HCT116 (cell line): ENCODE measurements around the gene SLC47A2. TPM values are rescaled to one million over a fixed set of nuclear protein-coding genes. Genes with fewer than 3 reads are reported as not detected.

Experiments used
- ATAC-seq: fragments of 200-7000 bp; cut with Tn5 transposase; 2 replicates; pipeline ENCODE4 v1.9.1; 2020; ENCODE audit warnings: mild to moderate bottlenecking, moderate library complexity
- BruUV-seq: library from RNA; stranded (reverse); fragments of 400-500 nt; replicated peaks from 2 replicates; lab custom pipeline; 2021; lab: Mats Ljungman, UMichigan
- CTCF ChIA-PET: fragments of 300-600 bp; sonication (Branson Sonifier 250); formaldehyde crosslinking; loops from one replicate; lab custom pipeline; 2021; ENCODE audit warnings: antibody characterized with exemption; lab: Charles Lee
- POLR2A ChIA-PET: fragments of 300-600, 350-600 bp; sonication (Branson Sonifier 250); formaldehyde crosslinking; loops from one replicate; lab custom pipeline; 2021; ENCODE audit warnings: antibody characterized with exemption; lab: Charles Lee
- RAD21 ChIA-PET, 2 experiments: fragments of 300-600 bp; sonication (Branson Sonifier 250); formaldehyde crosslinking; loops; one replicate each; lab custom pipeline; 2023; ENCODE audit warnings: low total read pairs in 2 of 2; ENCODE audit not compliant: uncharacterized antibody in 2 of 2, unreplicated experiment in 2 of 2, low non-redundant PET in 1 of 2; lab: Charles Lee
- DNase-seq: peaks from one replicate; pipeline ENCODE4 v3.0.0-alpha.2; 2010; ENCODE audit warnings: low read depth, low spot score
- H2AFZ ChIP-seq: fragments of 200-600 bp; shearing (Covaris generic), sonication (generic); 2 replicates; pipeline ENCODE4 v1.6.1; 2017; ENCODE audit warnings: low read depth, mixed run types, mixed read lengths, antibody characterized with exemption, low read length; ENCODE audit not compliant: poor library complexity, severe bottlenecking
- H3K27ac ChIP-seq: 2 replicates; pipeline ENCODE4 v1.5.1; 2012; ENCODE audit warnings: low read depth, low read length
- H3K27me3 ChIP-seq: fragments of 200-600 bp; sonication (generic); 2 replicates; pipeline ENCODE4 v1.6.1; 2016; ENCODE audit warnings: mixed run types, low read length, mixed read lengths; ENCODE audit not compliant: insufficient read depth
- H3K36me3 ChIP-seq, 2 experiments: fragments of 200-500 bp in 1 of 2; fragments of 200-600 bp in 1 of 2; sonication (Bioruptor generic) in 1 of 2; sonication (generic) in 1 of 2; 2 replicates each; pipeline versions ENCODE4 v1.5.1 to v1.6.1; 2014 to 2016; ENCODE audit warnings: low read length in 2 of 2, inconsistent platforms in 1 of 2, mixed read lengths in 1 of 2, mixed run types in 1 of 2; ENCODE audit not compliant: insufficient read depth in 2 of 2, control insufficient read depth in 1 of 2
- H3K4me1 ChIP-seq, 2 experiments: fragments of 200-600 bp in 1 of 2; sonication (generic) in 1 of 2; 2 replicates each; pipeline versions ENCODE4 v1.5.1 to v1.6.1; 2012 to 2017; ENCODE audit warnings: low read length in 2 of 2, inconsistent platforms in 1 of 2, mild to moderate bottlenecking in 1 of 2, mixed read lengths in 1 of 2, mixed run types in 1 of 2, moderate library complexity in 1 of 2; ENCODE audit not compliant: insufficient read depth in 2 of 2, control insufficient read depth in 1 of 2
- H3K4me2 ChIP-seq: fragments of 200-600 bp; sonication (generic); 2 replicates; pipeline ENCODE4 v1.6.1; 2017; ENCODE audit warnings: mixed run types, low read length, mixed read lengths
- H3K4me3 ChIP-seq, 2 experiments: fragments of 200-600 bp in 1 of 2; sonication (generic) in 1 of 2; replicated peaks in 1 of 2; 2 replicates each; pipeline ENCODE4 v1.5.1; 2011 to 2016; ENCODE audit warnings: low read length in 2 of 2, control low read depth in 1 of 2, low read depth in 1 of 2, mild to moderate bottlenecking in 1 of 2, mixed read lengths in 1 of 2, mixed run types in 1 of 2
- H3K79me2 ChIP-seq: fragments of 200-600 bp; sonication (generic); 2 replicates; pipeline ENCODE4 v1.6.1; 2017; ENCODE audit warnings: mild to moderate bottlenecking, mixed run types, low read length, moderate library complexity, mixed read lengths; ENCODE audit not compliant: insufficient read depth
- H3K9ac ChIP-seq: fragments of 200-600 bp; sonication (generic); 2 replicates; pipeline ENCODE4 v1.6.1; 2016; ENCODE audit warnings: low read length, mixed read lengths
- H3K9me2 ChIP-seq: fragments of 200-600 bp; sonication (generic), shearing (Covaris generic); 2 replicates; pipeline ENCODE4 v1.6.1; 2017; ENCODE audit warnings: mixed run types, mild to moderate bottlenecking, moderate library complexity; ENCODE audit not compliant: insufficient read depth
- H3K9me3 ChIP-seq, 2 experiments: fragments of 200-500 bp in 1 of 2; fragments of 200-600 bp in 1 of 2; sonication (Bioruptor generic) in 1 of 2; sonication (generic) in 1 of 2; 2 replicates each; pipeline ENCODE4 v1.6.1; 2014 to 2017; ENCODE audit warnings: low read length in 2 of 2, mixed read lengths in 2 of 2, inconsistent platforms in 1 of 2, low read depth in 1 of 2, mild to moderate bottlenecking in 1 of 2, mixed run types in 1 of 2, moderate library complexity in 1 of 2; ENCODE audit not compliant: control insufficient read depth in 1 of 2, insufficient read depth in 1 of 2
- H4K20me1 ChIP-seq: fragments of 200-600 bp; sonication (generic), shearing (Covaris generic); 2 replicates; pipeline ENCODE4 v1.6.1; 2017; ENCODE audit warnings: mixed run types, mild to moderate bottlenecking, moderate library complexity; ENCODE audit not compliant: insufficient read depth
- CBX3 ChIP-seq: IDR thresholded peaks from 2 replicates; pipeline ENCODE4 v1.6.1; 2012; ENCODE audit warnings: low read depth
- EGR1 ChIP-seq: IDR thresholded peaks from 2 replicates; pipeline ENCODE4 v1.6.1; 2012; ENCODE audit warnings: low read depth
- EZH2 ChIP-seq: fragments of 200-600 bp; sonication (generic); IDR thresholded peaks from 2 replicates; pipeline ENCODE4 v1.6.1; 2017; ENCODE audit warnings: antibody characterized with exemption, mixed run types
- EZH2phosphoT487 ChIP-seq: fragments of 200-600 bp; IDR thresholded peaks from 2 replicates; pipeline ENCODE4 v1.6.1; 2018; ENCODE audit warnings: antibody characterized with exemption, borderline replicate concordance
- JUND ChIP-seq: IDR thresholded peaks from 2 replicates; pipeline ENCODE4 v1.6.1; 2012
- POLR2A ChIP-seq: IDR thresholded peaks from 2 replicates; pipeline ENCODE4 v1.7.0; 2011; ENCODE audit warnings: borderline replicate concordance; ENCODE audit not compliant: insufficient read depth, insufficient read length; ENCODE audit errors: extremely low read depth
- SIN3A ChIP-seq: IDR thresholded peaks from 2 replicates; pipeline ENCODE4 v1.6.1; 2012; ENCODE audit warnings: low read depth
- SP1 ChIP-seq: IDR thresholded peaks from 2 replicates; pipeline ENCODE4 v1.6.1; 2012; ENCODE audit warnings: low read depth
- TCF7L2 ChIP-seq: IDR thresholded peaks from 2 replicates; pipeline ENCODE4 v1.7.0; 2011; ENCODE audit warnings: borderline replicate concordance, inconsistent platforms; ENCODE audit not compliant: insufficient read depth, insufficient read length; ENCODE audit errors: extremely low read depth
- YY1 ChIP-seq: IDR thresholded peaks from 2 replicates; pipeline ENCODE4 v1.6.1; 2011; ENCODE audit warnings: low read length, low read depth, moderate library complexity, mild to moderate bottlenecking; ENCODE audit not compliant: insufficient replicate concordance; ENCODE audit errors: extremely low read depth
- intact Hi-C: fragments of 100-400 bp; cut with micrococcal nuclease; formaldehyde crosslinking; loops from 2 replicates; pipeline ENCODE4 v1.10.0; 2022
- total RNA-seq: library from RNA; stranded (reverse); gene quantifications from one replicate; pipeline ENCODE4 v1.2.1, GENCODE V29; 2021; ENCODE audit not compliant: unreplicated experiment
- TF ChIP-seq, protein P1 (sequence below): IDR thresholded peaks from 2 replicates; pipeline ENCODE4 v1.6.1; 2011; ENCODE audit warnings: mild to moderate bottlenecking, low read length, moderate library complexity; ENCODE audit not compliant: insufficient replicate concordance; ENCODE audit errors: extremely low read depth
- TF ChIP-seq, protein P2 (sequence below): IDR thresholded peaks from 2 replicates; pipeline ENCODE4 v1.6.1; 2012
- TF ChIP-seq, protein P3 (sequence below): IDR thresholded peaks from 2 replicates; pipeline ENCODE4 v1.6.1; 2012

SLC47A2 gene
- total RNA-seq, 1 experiment from 2014 or later: not detected

DNA sequence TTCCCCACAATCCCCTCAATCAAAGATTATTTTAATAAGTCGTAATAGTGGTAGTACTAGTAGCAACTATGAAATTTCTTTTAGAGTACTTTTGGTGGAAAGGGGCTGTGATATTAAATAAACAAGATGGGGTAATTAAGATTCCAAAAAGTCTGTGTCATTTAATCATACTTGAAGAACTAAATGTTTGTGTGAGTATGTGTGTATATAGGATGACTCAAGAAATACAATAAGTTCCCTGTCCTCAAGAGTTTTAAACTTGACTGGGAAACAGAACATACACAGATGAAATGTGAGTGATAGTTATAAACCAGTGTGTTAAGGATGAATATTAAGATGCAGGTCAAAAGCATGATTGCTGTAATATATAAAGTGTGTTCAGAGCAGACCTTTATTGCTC lies 65.6 kb downstream of the SLC47A2 start:
- DNase-seq: no peak
- ChIA-PET POLR2A (no interaction called here), CTCF (no interaction called here), RAD21 (no interaction called here)
- H4K20me1 ChIP-seq: no peaks in the 10 kb centered on the region
- H3K9me2 ChIP-seq: no peaks in the 10 kb centered on the region
- no TSS peak for BruUV-seq
- H3K4me1 ChIP-seq: peaks cover 43 to 58% of the 10 kb centered on the region in 2 experiments
- no peak for ATAC-seq
- TF ChIP-seq EZH2phosphoT487: no peak
- no peak for TF ChIP-seq EGR1
- TF ChIP-seq, protein P1, sequence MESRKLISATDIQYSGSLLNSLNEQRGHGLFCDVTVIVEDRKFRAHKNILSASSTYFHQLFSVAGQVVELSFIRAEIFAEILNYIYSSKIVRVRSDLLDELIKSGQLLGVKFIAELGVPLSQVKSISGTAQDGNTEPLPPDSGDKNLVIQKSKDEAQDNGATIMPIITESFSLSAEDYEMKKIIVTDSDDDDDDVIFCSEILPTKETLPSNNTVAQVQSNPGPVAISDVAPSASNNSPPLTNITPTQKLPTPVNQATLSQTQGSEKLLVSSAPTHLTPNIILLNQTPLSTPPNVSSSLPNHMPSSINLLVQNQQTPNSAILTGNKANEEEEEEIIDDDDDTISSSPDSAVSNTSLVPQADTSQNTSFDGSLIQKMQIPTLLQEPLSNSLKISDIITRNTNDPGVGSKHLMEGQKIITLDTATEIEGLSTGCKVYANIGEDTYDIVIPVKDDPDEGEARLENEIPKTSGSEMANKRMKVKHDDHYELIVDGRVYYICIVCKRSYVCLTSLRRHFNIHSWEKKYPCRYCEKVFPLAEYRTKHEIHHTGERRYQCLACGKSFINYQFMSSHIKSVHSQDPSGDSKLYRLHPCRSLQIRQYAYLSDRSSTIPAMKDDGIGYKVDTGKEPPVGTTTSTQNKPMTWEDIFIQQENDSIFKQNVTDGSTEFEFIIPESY: no peak
- TF ChIP-seq, protein P2, sequence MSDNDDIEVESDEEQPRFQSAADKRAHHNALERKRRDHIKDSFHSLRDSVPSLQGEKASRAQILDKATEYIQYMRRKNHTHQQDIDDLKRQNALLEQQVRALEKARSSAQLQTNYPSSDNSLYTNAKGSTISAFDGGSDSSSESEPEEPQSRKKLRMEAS: no peak
- TF ChIP-seq, protein P3, sequence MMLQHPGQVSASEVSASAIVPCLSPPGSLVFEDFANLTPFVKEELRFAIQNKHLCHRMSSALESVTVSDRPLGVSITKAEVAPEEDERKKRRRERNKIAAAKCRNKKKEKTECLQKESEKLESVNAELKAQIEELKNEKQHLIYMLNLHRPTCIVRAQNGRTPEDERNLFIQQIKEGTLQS: no peak
- no peak for TF ChIP-seq CBX3
- TF ChIP-seq POLR2A: no peak
- TF ChIP-seq JUND: no peak
- TF ChIP-seq EZH2: no peak
- TF ChIP-seq SP1: no peak
- no peak for TF ChIP-seq TCF7L2
- no peak for TF ChIP-seq SIN3A
- TF ChIP-seq YY1: no peak
- no peak overlapping the region for H3K4me3 ChIP-seq
- H3K79me2 ChIP-seq: peaks cover 44% of the 10 kb centered on the region
- no peak overlapping the region for H3K27ac ChIP-seq
- no peaks in the 10 kb centered on the region for H3K9me3 ChIP-seq
- intact Hi-C loops: no loop called here
- no peak overlapping the region for H2AFZ ChIP-seq
- no peak overlapping the region for H3K9ac ChIP-seq
- peak overlapping the region; percentile 70 for H3K4me2 ChIP-seq
- peaks cover 9 to 14% of the 10 kb centered on the region in 2 experiments; a peak in 2 of 4 replicates for H3K36me3 ChIP-seq
- no peaks in the 10 kb centered on the region for H3K27me3 ChIP-seq
